Central memory CD8-positive, alpha-beta T cell (primary cell): Measurements from ENCODE around the gene TBC1D5.
"Not testable (repeated sequence)": the region's sequence is repeated elsewhere in the genome, so short reads cannot be mapped to it uniquely, and the experiment has no call there.

Source experiments
- ATAC-seq: fragments of 150-1000 bp; cut with Tn5 transposase; replicated peaks from 2 replicates; pipeline ENCODE4 v1.10.0; 2022; ENCODE audit warnings: mild to moderate bottlenecking, moderate FRiP score, moderate number of reproducible peaks; ENCODE audit not compliant: poor library complexity, severe bottlenecking; ENCODE audit errors: extremely low read depth
- DNase-seq, 2 donors: peaks; one replicate each; pipeline ENCODE4 v3.0.0; 2021; ENCODE audit warnings: low spot score in 2 of 2
- H3K27ac Mint-ChIP-seq: one replicate; pipeline ENCODE4 v1.8.0; 2022; ENCODE audit warnings: low read depth, mild to moderate bottlenecking, moderate library complexity, mixed read lengths
- H3K27me3 Mint-ChIP-seq: one replicate; pipeline ENCODE4 v1.8.0; 2022; ENCODE audit warnings: mixed read lengths
- H3K36me3 Mint-ChIP-seq: one replicate; pipeline ENCODE4 v1.8.0; 2022; ENCODE audit warnings: mild to moderate bottlenecking, moderate library complexity, mixed read lengths; ENCODE audit not compliant: insufficient read depth
- H3K4me1 Mint-ChIP-seq: one replicate; pipeline ENCODE4 v1.8.0; 2022; ENCODE audit warnings: mixed read lengths
- H3K4me3 Mint-ChIP-seq: one replicate; pipeline ENCODE4 v1.8.0; 2022; ENCODE audit warnings: mild to moderate bottlenecking, moderate library complexity, mixed read lengths
- H3K9me3 Mint-ChIP-seq: one replicate; pipeline ENCODE4 v1.8.0; 2022; ENCODE audit warnings: mixed read lengths

Gene TBC1D5

GRCh38 chr3:17555525-17555924 lies 186.9 kb downstream of the TBC1D5 start:
- Mint-ChIP-seq H3K36me3 (no peaks in the 10 kb centered on the region), H3K27ac (no peak overlapping the region), H3K4me1 (no peaks in the 10 kb centered on the region), H3K4me3 (no peak overlapping the region), H3K27me3 (no peaks in the 10 kb centered on the region), H3K9me3 (no peaks in the 10 kb centered on the region)
- DNase-seq (no peak), ATAC-seq (no peak)

- H3K4me3 Mint-ChIP-seq: no peak overlapping the region
- no peaks in the 10 kb centered on the region for H3K27me3 Mint-ChIP-seq
- H3K27ac Mint-ChIP-seq: no peak overlapping the region
- H3K9me3 Mint-ChIP-seq: no peaks in the 10 kb centered on the region
- H3K36me3 Mint-ChIP-seq: no peaks in the 10 kb centered on the region
- no peaks in the 10 kb centered on the region for H3K4me1 Mint-ChIP-seq
- DNase-seq: no peak
- no peak for ATAC-seq
Measured at GRCh38 chr3:17554078-17554477, 188.4 kb downstream of the TBC1D5 start.

GRCh38 chr3:17553080-17553479 lies 189.4 kb downstream of the TBC1D5 start:
- DNase-seq: no peak
- H3K36me3 Mint-ChIP-seq: peaks cover under 1% of the 10 kb centered on the region
- no peak overlapping the region for H3K4me3 Mint-ChIP-seq
- H3K27me3 Mint-ChIP-seq: no peaks in the 10 kb centered on the region
- no peak for ATAC-seq
- H3K9me3 Mint-ChIP-seq: no peaks in the 10 kb centered on the region
- H3K4me1 Mint-ChIP-seq: no peaks in the 10 kb centered on the region
- H3K27ac Mint-ChIP-seq: no peak overlapping the region

- Mint-ChIP-seq H3K9me3 (no peaks in the 10 kb centered on the region), H3K4me3 (no peak overlapping the region), H3K27me3 (no peaks in the 10 kb centered on the region), H3K36me3 (peaks cover 3% of the 10 kb centered on the region), H3K27ac (no peak overlapping the region), H3K4me1 (no peaks in the 10 kb centered on the region)
- DNase-seq (no peak), ATAC-seq (no peak)
Measured at GRCh38 chr3:17552351-17552750, 190.1 kb downstream of the TBC1D5 start.

- Mint-ChIP-seq H3K27me3 (no peaks in the 10 kb centered on the region), H3K9me3 (no peaks in the 10 kb centered on the region), H3K4me1 (no peaks in the 10 kb centered on the region), H3K4me3 (no peak overlapping the region), H3K27ac (no peak overlapping the region), H3K36me3 (peaks cover 3% of the 10 kb centered on the region)
- no peak for DNase-seq
- ATAC-seq: no peak
Measured at GRCh38 chr3:17551895-17552294, 190.5 kb downstream of the TBC1D5 start.

- H3K9me3 Mint-ChIP-seq: no peaks in the 10 kb centered on the region
- no peak for DNase-seq
- peaks cover 3% of the 10 kb centered on the region for H3K36me3 Mint-ChIP-seq
- H3K27ac Mint-ChIP-seq: no peak overlapping the region
- no peak overlapping the region for H3K4me3 Mint-ChIP-seq
- no peaks in the 10 kb centered on the region for H3K4me1 Mint-ChIP-seq
- no peak for ATAC-seq
- no peaks in the 10 kb centered on the region for H3K27me3 Mint-ChIP-seq
Measured at GRCh38 chr3:17551333-17551732, 191.1 kb downstream of the TBC1D5 start.

- H3K4me1 Mint-ChIP-seq: no peaks in the 10 kb centered on the region
Measured at GRCh38 chr3:17550624-17551023, 191.8 kb downstream of the TBC1D5 start.

GRCh38 chr3:17546500-17547255 lies 195.8 kb downstream of the TBC1D5 start:
- H3K4me3 Mint-ChIP-seq: no peak overlapping the region

More at GRCh38 chr3:17550624-17551023, 191.8 kb downstream of the TBC1D5 start:
- no peak for ATAC-seq
- Mint-ChIP-seq H3K27me3 (no peaks in the 10 kb centered on the region), H3K4me3 (no peak overlapping the region), H3K27ac (no peak overlapping the region), H3K36me3 (peaks cover 3% of the 10 kb centered on the region), H3K9me3 (no peaks in the 10 kb centered on the region)
- DNase-seq: no peak

GRCh38 chr3:17544632-17545031 lies 197.8 kb downstream of the TBC1D5 start:
- no peak overlapping the region for H3K4me3 Mint-ChIP-seq
- no peak for ATAC-seq
- H3K9me3 Mint-ChIP-seq: no peaks in the 10 kb centered on the region
- no peaks in the 10 kb centered on the region for H3K27me3 Mint-ChIP-seq
- H3K27ac Mint-ChIP-seq: no peak overlapping the region
- no peak for DNase-seq
- no peaks in the 10 kb centered on the region for H3K4me1 Mint-ChIP-seq
- H3K36me3 Mint-ChIP-seq: peaks cover 3% of the 10 kb centered on the region

More at GRCh38 chr3:17546500-17547255, 195.8 kb downstream of the TBC1D5 start:
- Mint-ChIP-seq H3K9me3 (no peaks in the 10 kb centered on the region), H3K27ac (no peak overlapping the region), H3K27me3 (no peaks in the 10 kb centered on the region), H3K36me3 (peaks cover 3% of the 10 kb centered on the region), H3K4me1 (no peaks in the 10 kb centered on the region)
- ATAC-seq (no peak), DNase-seq (no peak)

- H3K27ac Mint-ChIP-seq: no peak overlapping the region
- peaks cover 4% of the 10 kb centered on the region for H3K4me1 Mint-ChIP-seq
- no peak overlapping the region for H3K4me3 Mint-ChIP-seq
- no peaks in the 10 kb centered on the region for H3K36me3 Mint-ChIP-seq
- H3K27me3 Mint-ChIP-seq: no peaks in the 10 kb centered on the region
- no peak for ATAC-seq
- no peak for DNase-seq
- no peaks in the 10 kb centered on the region for H3K9me3 Mint-ChIP-seq
Measured at GRCh38 chr3:17542591-17542990, 199.8 kb downstream of the TBC1D5 start.

- DNase-seq: no peak
- no peaks in the 10 kb centered on the region for H3K36me3 Mint-ChIP-seq
- H3K27ac Mint-ChIP-seq: no peak overlapping the region
- H3K4me3 Mint-ChIP-seq: no peak overlapping the region
- no peak for ATAC-seq
- H3K4me1 Mint-ChIP-seq: peaks cover 6% of the 10 kb centered on the region
- no peaks in the 10 kb centered on the region for H3K9me3 Mint-ChIP-seq
- H3K27me3 Mint-ChIP-seq: no peaks in the 10 kb centered on the region
Measured at GRCh38 chr3:17539436-17539835, 203.0 kb downstream of the TBC1D5 start.

GRCh38 chr3:17535274-17535673 lies 207.2 kb downstream of the TBC1D5 start:
- no peak for DNase-seq
- no peaks in the 10 kb centered on the region for H3K36me3 Mint-ChIP-seq
- H3K4me1 Mint-ChIP-seq: peaks cover 6% of the 10 kb centered on the region

GRCh38 chr3:17532446-17532845 lies 210.0 kb downstream of the TBC1D5 start:
- not testable (repeated sequence) for DNase-seq, H3K36me3 Mint-ChIP-seq, H3K27me3 Mint-ChIP-seq

More at GRCh38 chr3:17535274-17535673, 207.2 kb downstream of the TBC1D5 start:
- no peaks in the 10 kb centered on the region for H3K9me3 Mint-ChIP-seq
- no peak overlapping the region for H3K27ac Mint-ChIP-seq
- no peak overlapping the region for H3K4me3 Mint-ChIP-seq
- no peaks in the 10 kb centered on the region for H3K27me3 Mint-ChIP-seq
- no peak for ATAC-seq

More at GRCh38 chr3:17532446-17532845, 210.0 kb downstream of the TBC1D5 start:
- not testable (repeated sequence) for ATAC-seq, H3K27ac Mint-ChIP-seq, H3K4me3 Mint-ChIP-seq, H3K9me3 Mint-ChIP-seq
- peaks cover 11% of the 10 kb centered on the region for H3K4me1 Mint-ChIP-seq
